ENCODE data around the gene WDHD1. TPM values are rescaled to one million over a fixed set of nuclear protein-coding genes. Genes with fewer than 3 reads are reported as not detected.
"Not testable (repeated sequence)": the region's sequence is repeated elsewhere in the genome, so short reads cannot be mapped to it uniquely, and the experiment has no call there.

The WDHD1 gene
- total and polyA plus RNA-seq, 2 experiments from 2014 or later, result 6.6 to 9.6 TPM

GRCh38 chr14:54902521-54903420 is 124.1 kb downstream of the WDHD1 start, which contains the start of gene GCH1:
GCH1 (minus strand) TSS chr14:54902826; CDS start chr14:54902663, 163 bp downstream.
- Histone ChIP-seq H3K36me3 (ENCODE audit: low read depth) (no peaks in the 10 kb centered on the region), H3K4me1 (ENCODE audit: insufficient read depth) (peaks cover 18% of the 10 kb centered on the region), H3K27me3 (replicated peaks; ENCODE audit: insufficient read depth) (no peaks in the 10 kb centered on the region), H3K79me2 (ENCODE audit: insufficient read depth) (no peaks in the 10 kb centered on the region), H3F3A (ENCODE audit: insufficient read depth) (peaks cover 15% of the 10 kb centered on the region), H4K20me1 (ENCODE audit: insufficient read depth) (no peaks in the 10 kb centered on the region), H3K4me2 (ENCODE audit: unreplicated experiment) (peak within 1 kb of the TSS; percentile 94), H3K9ac (peak within 1 kb of the TSS; percentile 77), H3K9me3 (ENCODE audit: low read depth) (no peaks in the 10 kb centered on the region), H2AFZ (peak within 1 kb of the TSS; percentile 84), H3K4me3 (peak within 1 kb of the TSS; percentile 82), H3K9me2 (ENCODE audit: insufficient read depth) (no peaks in the 10 kb centered on the region), H3K27ac (peak within 1 kb of the TSS; percentile 89)
- peak; percentile 83 for DNase-seq
- WGBS, 2 experiments (ENCODE audit: low coverage in 1 of 2, low lambda C conversion rate in 2 of 2, missing lambda C conversion rate in 2 of 2), result 1 to 3% methylated on average over 75 to 83 of the region's 83 CpGs
- in situ Hi-C loops (cut with MboI), result no loop called here
- TF ChIP-seq EZH2 (IDR thresholded peaks at IDR 0.05; ENCODE audit: insufficient read depth, poor library complexity, severe bottlenecking) (no peak), EZH2phosphoT487 (IDR thresholded peaks at IDR 0.05; ENCODE audit: insufficient read depth, low read depth) (no peak)

GRCh38 chr14:54902143-54902520 is 124.8 kb downstream of the WDHD1 start:
- Histone ChIP-seq H3K79me2 (ENCODE audit: insufficient read depth) (no peaks in the 10 kb centered on the region), H3K27ac (no peak overlapping the region), H3K36me3 (ENCODE audit: low read depth) (no peaks in the 10 kb centered on the region), H3K9ac (peak overlapping the region; percentile 77), H3K9me2 (ENCODE audit: insufficient read depth) (no peaks in the 10 kb centered on the region), H3K4me1 (ENCODE audit: insufficient read depth) (peaks cover 18% of the 10 kb centered on the region), H3F3A (ENCODE audit: insufficient read depth) (peaks cover 15% of the 10 kb centered on the region), H2AFZ (peak overlapping the region; percentile 84), H3K4me3 (peak overlapping the region; percentile 82), H3K9me3 (ENCODE audit: low read depth) (no peaks in the 10 kb centered on the region), H3K27me3 (replicated peaks; ENCODE audit: insufficient read depth) (no peaks in the 10 kb centered on the region), H3K4me2 (ENCODE audit: unreplicated experiment) (peak overlapping the region; percentile 94), H4K20me1 (ENCODE audit: insufficient read depth) (no peaks in the 10 kb centered on the region)
- TF ChIP-seq EZH2phosphoT487 (IDR thresholded peaks at IDR 0.05; ENCODE audit: insufficient read depth, low read depth) (no peak), EZH2 (IDR thresholded peaks at IDR 0.05; ENCODE audit: insufficient read depth, poor library complexity, severe bottlenecking) (no peak)
- 0 to 1% methylated on average over 31 to 37 of the region's 37 CpGs for WGBS, 2 experiments (ENCODE audit: low coverage in 1 of 2, low lambda C conversion rate in 2 of 2, missing lambda C conversion rate in 2 of 2)
- in situ Hi-C loops (cut with MboI), result no loop called here
- DNase-seq, result peak; percentile 89

- peak overlapping the region; percentile 77 for H3K9ac ChIP-seq
- peaks cover 18% of the 10 kb centered on the region for H3K4me1 ChIP-seq (ENCODE audit: insufficient read depth)
- H3F3A ChIP-seq (ENCODE audit: insufficient read depth), result peaks cover 15% of the 10 kb centered on the region
- H3K79me2 ChIP-seq (ENCODE audit: insufficient read depth), result no peaks in the 10 kb centered on the region
- peak overlapping the region; percentile 82 for H3K4me3 ChIP-seq
- no peaks in the 10 kb centered on the region for H3K36me3 ChIP-seq (ENCODE audit: low read depth)
- H3K9me2 ChIP-seq (ENCODE audit: insufficient read depth), result no peaks in the 10 kb centered on the region
- H2AFZ ChIP-seq, result peak overlapping the region; percentile 84
- H3K4me2 ChIP-seq (ENCODE audit: unreplicated experiment), result peak overlapping the region; percentile 94
- no peaks in the 10 kb centered on the region for H3K27me3 ChIP-seq (replicated peaks; ENCODE audit: insufficient read depth)
- WGBS, 2 experiments (ENCODE audit: low coverage in 1 of 2, low lambda C conversion rate in 2 of 2, missing lambda C conversion rate in 2 of 2), result 2 to 3% methylated on average over 42 of the region's 42 CpGs
- TF ChIP-seq EZH2 (IDR thresholded peaks at IDR 0.05; ENCODE audit: insufficient read depth, poor library complexity, severe bottlenecking), result no peak
- TF ChIP-seq EZH2phosphoT487 (IDR thresholded peaks at IDR 0.05; ENCODE audit: insufficient read depth, low read depth), result no peak
- in situ Hi-C loops (cut with MboI), result no loop called here
- DNase-seq, result peak; percentile 28
- no peaks in the 10 kb centered on the region for H3K9me3 ChIP-seq (ENCODE audit: low read depth)
- peak overlapping the region; percentile 89 for H3K27ac ChIP-seq
- H4K20me1 ChIP-seq (ENCODE audit: insufficient read depth), result no peaks in the 10 kb centered on the region
Measured at GRCh38 chr14:54901380-54902142, 125.3 kb downstream of the WDHD1 start.

GRCh38 chr14:54899573-54899972 is 127.3 kb downstream of the WDHD1 start:
- H3K9me3 ChIP-seq (ENCODE audit: low read depth), result no peaks in the 10 kb centered on the region
- DNase-seq, result no peak
- WGBS, 2 experiments (ENCODE audit: low coverage in 1 of 2, low lambda C conversion rate in 2 of 2, missing lambda C conversion rate in 2 of 2), result 96 to 99% methylated on average over 5 of the region's 5 CpGs
- no peak overlapping the region for H2AFZ ChIP-seq
- in situ Hi-C loops (cut with MboI), result no loop called here
- H3K9ac ChIP-seq, result no peak overlapping the region
- H3K27ac ChIP-seq, result 0 out of 2 replicates have a peak overlapping the region, but pooled peaks have one; percentile 89
- H3K36me3 ChIP-seq (ENCODE audit: low read depth), result no peaks in the 10 kb centered on the region
- TF ChIP-seq EZH2phosphoT487 (IDR thresholded peaks at IDR 0.05; ENCODE audit: insufficient read depth, low read depth), result no peak
- no peak for TF ChIP-seq EZH2 (IDR thresholded peaks at IDR 0.05; ENCODE audit: insufficient read depth, poor library complexity, severe bottlenecking)
- peaks cover 19% of the 10 kb centered on the region for H3F3A ChIP-seq (ENCODE audit: insufficient read depth)
- no peak overlapping the region for H3K4me2 ChIP-seq (ENCODE audit: unreplicated experiment)
- H3K9me2 ChIP-seq (ENCODE audit: insufficient read depth), result no peaks in the 10 kb centered on the region
- H3K27me3 ChIP-seq (replicated peaks; ENCODE audit: insufficient read depth), result no peaks in the 10 kb centered on the region
- H3K4me1 ChIP-seq (ENCODE audit: insufficient read depth), result peaks cover 28% of the 10 kb centered on the region
- no peaks in the 10 kb centered on the region for H4K20me1 ChIP-seq (ENCODE audit: insufficient read depth)
- no peaks in the 10 kb centered on the region for H3K79me2 ChIP-seq (ENCODE audit: insufficient read depth)
- H3K4me3 ChIP-seq, result no peak overlapping the region

- H3K79me2 ChIP-seq (ENCODE audit: insufficient read depth); H3K27me3 ChIP-seq (replicated peaks; ENCODE audit: insufficient read depth); H2AFZ ChIP-seq; H3K4me3 ChIP-seq; H3K9me2 ChIP-seq (ENCODE audit: insufficient read depth); H3K27ac ChIP-seq; in situ Hi-C loops (cut with MboI); H3K4me2 ChIP-seq (ENCODE audit: unreplicated experiment); H4K20me1 ChIP-seq (ENCODE audit: insufficient read depth); H3K9ac ChIP-seq; H3K9me3 ChIP-seq (ENCODE audit: low read depth); H3K36me3 ChIP-seq (ENCODE audit: low read depth): not testable (repeated sequence)
- peak; percentile 47 for DNase-seq
- Histone ChIP-seq H3K4me1 (ENCODE audit: insufficient read depth) (peaks cover 29% of the 10 kb centered on the region), H3F3A (ENCODE audit: insufficient read depth) (peaks cover 19% of the 10 kb centered on the region)
- 85 to 86% methylated on average over 5 of the region's 5 CpGs for whole genome bisulfite sequencing, 2 experiments (ENCODE audit: low coverage in 1 of 2, low lambda C conversion rate in 2 of 2, missing lambda C conversion rate in 2 of 2)
Measured at GRCh38 chr14:54897809-54898555, 128.9 kb downstream of the WDHD1 start.

Measured in GM23248 (cell line).